ENCODE measurements around the gene GRAMD1B.

DNA sequence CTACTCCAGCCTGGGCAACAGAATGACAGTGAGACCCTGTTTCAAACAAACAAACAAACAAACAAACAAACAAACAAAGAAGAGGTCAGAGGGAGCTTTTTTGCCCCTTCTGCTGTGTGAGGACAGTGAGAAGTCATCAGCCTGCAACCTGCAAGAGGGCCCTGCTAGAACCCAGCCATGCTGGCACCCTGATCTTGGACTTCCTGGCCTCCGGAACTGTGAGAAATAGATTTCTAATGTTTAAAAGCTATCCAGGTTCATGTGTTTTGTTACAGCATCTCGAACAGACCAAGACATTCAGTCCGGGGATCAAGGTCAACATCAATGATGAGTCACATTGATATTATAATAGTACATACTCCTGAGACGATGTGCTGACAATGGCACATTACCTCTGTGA, 41.4 kb upstream of the GRAMD1B start:
- no peak for TF ChIP-seq CTCF (IDR thresholded peaks at IDR 0.05)
- no peak for TF ChIP-seq POLR2A (IDR thresholded peaks at IDR 0.05; ENCODE audit: low read depth)
- TF ChIP-seq POLR2AphosphoS5 (IDR thresholded peaks at IDR 0.05), result no peak
